HG03196 (cell line): ENCODE measurements around the gene OR10C1.
"Not testable (repeated sequence)": the region's sequence is repeated elsewhere in the genome, so short reads cannot be mapped to it uniquely, and the experiment has no call there.

Experiments used
- ATAC-seq: cut with Tn5 transposase; IDR thresholded peaks from one replicate; pipeline ENCODE4 v1.9.1; 2021; ENCODE audit not compliant: unreplicated experiment

The OR10C1 gene, protein sequence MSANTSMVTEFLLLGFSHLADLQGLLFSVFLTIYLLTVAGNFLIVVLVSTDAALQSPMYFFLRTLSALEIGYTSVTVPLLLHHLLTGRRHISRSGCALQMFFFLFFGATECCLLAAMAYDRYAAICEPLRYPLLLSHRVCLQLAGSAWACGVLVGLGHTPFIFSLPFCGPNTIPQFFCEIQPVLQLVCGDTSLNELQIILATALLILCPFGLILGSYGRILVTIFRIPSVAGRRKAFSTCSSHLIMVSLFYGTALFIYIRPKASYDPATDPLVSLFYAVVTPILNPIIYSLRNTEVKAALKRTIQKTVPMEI

GRCh38 chr6:29439006-29439405, at the start of gene OR10C1:
TSS of gene OR10C1 (plus strand) at chr6:29439306. CDS start at chr6:29440016, 710 bp downstream.
- ATAC-seq = no peak

DNA sequence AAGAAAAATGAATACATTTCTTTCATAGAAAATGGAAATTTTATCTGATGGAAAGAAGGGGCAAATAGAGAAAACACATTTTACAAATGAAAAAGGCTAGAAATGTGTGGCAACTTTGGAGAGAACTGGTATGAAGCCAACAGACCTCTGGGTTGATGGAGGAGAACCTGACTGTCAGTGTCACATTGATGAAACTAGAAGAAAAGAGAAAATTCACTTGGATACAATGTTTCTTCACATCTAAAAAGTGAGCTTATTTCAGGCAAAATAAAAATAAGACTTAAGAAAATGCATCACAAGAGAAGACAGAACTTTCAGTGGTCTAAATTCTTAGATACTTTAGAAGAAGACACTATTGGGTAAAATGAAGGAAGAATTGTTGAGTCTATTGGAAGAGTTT, 43.8 kb upstream of the OR10C1 start, which contains the start of gene OR12D2:
OR12D2 (plus strand) TSS at position 301 of the 400 bp plus-strand sequence. CDS start 1,069 bp downstream, outside the sequence.
- ATAC-seq = no peak

- ATAC-seq = no peak
Measured at GRCh38 chr6:29399525-29399924, 39.6 kb upstream of the OR10C1 start.

- no peak for ATAC-seq
Measured at GRCh38 chr6:29403801-29404200, 35.3 kb upstream of the OR10C1 start.

DNA sequence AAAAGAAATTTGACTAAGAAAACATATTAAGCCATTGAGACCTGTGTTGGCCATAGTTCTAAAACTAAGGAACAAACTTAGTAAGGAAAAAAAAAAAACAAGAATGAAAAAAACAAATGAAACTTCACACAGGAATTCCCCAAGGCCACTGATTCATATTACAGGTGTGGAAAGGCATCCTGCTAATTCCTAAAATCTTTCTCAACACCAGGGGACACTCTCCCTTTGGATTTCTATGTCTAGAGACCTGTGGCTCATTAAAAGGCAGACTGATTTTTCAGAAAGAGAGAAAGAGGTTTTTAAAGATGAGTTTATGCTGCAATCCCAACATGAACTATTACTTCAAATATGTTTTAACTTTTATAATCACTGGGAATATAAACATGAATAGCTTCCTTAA, 24.5 kb upstream of the OR10C1 start, which contains the start of gene OR12D1:
OR12D1 (plus strand) TSS at position 341 of the 400 bp plus-strand sequence.
- no peak for ATAC-seq

GRCh38 chr6:29419516-29419915, 19.6 kb upstream of the OR10C1 start:
- ATAC-seq = no peak

DNA sequence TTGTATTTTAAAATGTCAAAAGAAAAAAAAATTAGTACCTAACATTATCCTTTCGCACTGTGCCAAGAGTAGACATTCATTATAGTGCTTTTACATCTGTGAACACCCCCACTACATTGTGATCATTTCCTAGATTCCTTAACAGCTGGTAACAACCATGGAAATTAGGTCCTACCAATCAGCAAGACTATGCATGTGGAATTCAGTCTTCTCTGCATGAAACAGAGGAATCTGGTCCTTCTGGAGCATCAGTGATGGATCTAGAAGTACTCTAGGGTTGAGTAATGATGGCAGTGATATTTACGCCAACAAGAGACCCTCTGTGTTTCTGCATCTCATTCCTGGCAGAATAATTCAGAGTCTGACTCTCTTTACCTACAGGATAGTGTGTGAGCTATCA, 14.9 kb upstream of the OR10C1 start:
- no peak for ATAC-seq

- no peak for ATAC-seq
Measured at GRCh38 chr6:29424575-29424974, 14.5 kb upstream of the OR10C1 start.

- ATAC-seq = no peak
Measured at GRCh38 chr6:29425075-29425474, 14.0 kb upstream of the OR10C1 start.

- ATAC-seq = no peak
Measured at GRCh38 chr6:29426654-29427053, 12.5 kb upstream of the OR10C1 start.

DNA sequence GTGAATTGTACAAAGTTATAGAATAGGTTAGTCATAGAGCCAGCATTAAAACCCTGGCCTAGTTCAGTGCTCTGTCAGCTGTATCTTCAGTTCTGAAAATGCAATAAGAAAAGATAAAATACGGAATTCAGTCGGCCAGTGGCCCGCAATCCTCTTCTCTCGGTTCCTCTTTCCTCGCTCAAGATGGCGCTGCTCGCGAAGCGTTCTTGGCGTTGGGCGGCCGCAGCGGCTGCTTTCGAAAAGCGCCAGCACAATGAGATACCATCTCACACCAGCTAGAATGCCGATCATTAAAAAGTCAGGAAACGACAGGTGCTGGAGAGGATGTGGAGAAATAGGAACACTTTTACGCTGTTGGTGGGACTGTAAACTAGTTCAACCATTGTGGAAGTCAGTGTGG, 2.4 kb upstream of the OR10C1 start:
- ATAC-seq = not testable (repeated sequence)

- no peak for ATAC-seq
Measured at GRCh38 chr6:29442719-29443118, 3.6 kb downstream of the OR10C1 start.

DNA sequence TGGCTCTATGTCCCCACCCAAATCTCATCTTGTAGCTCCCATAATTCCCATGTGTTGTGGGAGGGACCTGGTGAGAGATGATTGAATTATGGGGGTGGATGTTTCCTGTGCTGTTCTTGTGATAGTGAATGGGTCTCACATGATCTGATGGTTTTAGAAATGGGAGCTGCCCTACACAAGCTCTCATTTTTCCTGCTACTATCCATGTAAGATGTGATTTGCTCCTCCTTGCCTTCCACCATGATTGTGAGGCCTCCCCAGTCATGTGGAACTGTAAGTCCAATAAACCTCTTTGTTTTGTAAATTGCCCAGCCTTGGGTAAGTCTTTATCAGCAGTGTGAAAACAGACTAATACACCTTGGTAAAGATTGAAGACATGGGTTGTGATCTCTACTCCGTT, 4.9 kb downstream of the OR10C1 start:
- not testable (repeated sequence) for ATAC-seq

- ATAC-seq = no peak
Measured at GRCh38 chr6:29447670-29448069, 8.6 kb downstream of the OR10C1 start.

- no peak for ATAC-seq
Measured at GRCh38 chr6:29451471-29452193, 12.5 kb downstream of the OR10C1 start.

- ATAC-seq = no peak
Measured at GRCh38 chr6:29456971-29457370, 17.9 kb downstream of the OR10C1 start, which contains the start of the genes OR11A1 and OR2H1. TSS of gene OR11A1 (minus strand) at chr6:29457071. CDS start at chr6:29427641, 29,430 bp downstream. TSS of gene OR2H1 (plus strand) at chr6:29457155. CDS start at chr6:29461770, 4,615 bp downstream.

DNA sequence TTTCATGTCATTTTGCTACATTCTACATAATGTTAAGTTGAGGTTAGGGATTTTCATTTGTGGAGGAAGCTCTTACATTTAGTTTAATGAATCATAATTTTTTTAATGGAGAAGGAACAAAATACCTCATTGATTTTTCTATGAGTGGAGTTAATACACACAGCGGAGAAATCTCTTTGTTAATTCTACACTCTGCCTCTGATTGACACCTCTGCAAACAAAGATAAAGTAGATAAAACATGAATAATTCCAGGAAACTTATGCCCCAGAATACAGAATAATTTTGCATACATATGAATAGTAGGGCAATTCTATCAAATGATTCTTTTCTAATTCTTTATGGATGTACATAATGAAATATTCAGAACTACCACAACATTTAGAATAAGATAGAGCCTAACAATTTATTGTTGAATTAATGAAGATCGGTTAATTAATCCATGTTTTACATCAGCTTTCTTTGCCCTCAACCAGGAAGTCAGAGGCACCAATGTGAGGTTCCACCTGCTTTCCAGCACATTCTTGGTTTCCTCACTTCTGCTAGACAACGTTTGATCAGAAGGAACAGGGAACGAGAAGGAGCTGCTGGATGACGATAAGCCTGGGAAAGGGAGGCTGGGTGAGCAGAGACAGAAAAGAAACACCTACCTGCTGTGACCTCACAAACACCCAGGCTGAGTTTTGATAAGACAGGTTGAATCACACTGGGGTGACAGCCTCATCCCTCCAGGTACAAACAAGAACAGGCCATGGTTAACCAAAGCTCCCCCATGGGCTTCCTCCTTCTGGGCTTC, 22.1 kb downstream of the OR10C1 start:
- ATAC-seq = no peak

DNA sequence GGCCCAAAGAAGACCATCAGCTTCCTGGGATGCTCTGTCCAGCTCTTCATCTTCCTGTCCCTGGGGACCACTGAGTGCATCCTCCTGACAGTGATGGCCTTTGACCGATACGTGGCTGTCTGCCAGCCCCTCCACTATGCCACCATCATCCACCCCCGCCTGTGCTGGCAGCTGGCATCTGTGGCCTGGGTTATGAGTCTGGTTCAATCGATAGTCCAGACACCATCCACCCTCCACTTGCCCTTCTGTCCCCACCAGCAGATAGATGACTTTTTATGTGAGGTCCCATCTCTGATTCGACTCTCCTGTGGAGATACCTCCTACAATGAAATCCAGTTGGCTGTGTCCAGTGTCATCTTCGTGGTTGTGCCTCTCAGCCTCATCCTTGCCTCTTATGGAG, 22.9 kb downstream of the OR10C1 start:
- no peak for ATAC-seq

DNA sequence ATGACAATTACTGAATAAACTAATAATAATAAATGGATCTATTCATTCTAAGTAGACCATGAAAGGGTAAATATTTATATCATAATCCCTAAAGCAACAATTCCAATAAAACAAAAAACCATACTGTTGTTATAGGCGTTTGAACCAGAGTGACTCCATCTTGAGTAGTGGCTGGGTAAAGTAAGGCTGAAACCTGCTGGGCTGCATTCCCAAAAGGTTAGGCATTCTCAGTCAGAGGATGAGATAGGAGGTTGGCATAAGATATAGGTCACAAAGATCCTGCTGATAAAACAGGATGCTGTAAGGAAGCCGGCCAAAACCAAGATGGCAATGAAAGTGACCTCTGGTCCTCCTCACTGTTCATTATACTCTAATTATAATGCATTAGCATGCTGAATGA, 26.2 kb downstream of the OR10C1 start:
- no peak for ATAC-seq

DNA sequence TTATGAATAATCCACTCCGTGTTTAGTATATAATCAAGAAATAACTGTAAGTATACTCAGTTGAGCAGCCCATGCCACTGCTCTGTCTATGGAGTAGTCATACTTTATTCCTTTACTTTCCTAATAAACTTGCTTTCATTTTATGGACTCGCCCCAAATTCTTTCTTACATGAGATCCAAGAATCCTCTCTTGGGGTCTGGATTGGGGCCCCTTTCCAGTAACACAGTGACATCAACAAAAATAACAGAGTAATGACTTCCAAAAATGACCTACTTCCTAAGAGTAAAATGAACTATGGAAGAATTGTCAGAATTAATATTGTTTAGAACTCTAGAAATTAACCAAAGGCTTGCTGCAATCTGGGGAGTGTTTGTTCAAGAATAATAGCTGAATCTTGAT, 26.7 kb downstream of the OR10C1 start:
- no peak for ATAC-seq

GRCh38 chr6:29466241-29466640, 27.1 kb downstream of the OR10C1 start:
- no peak for ATAC-seq
